Measurements from ENCODE around the gene CACNA1I. TPM values are rescaled to one million over a fixed set of nuclear protein-coding genes. Genes with fewer than 3 reads are reported as not detected.

CACNA1I gene
- total and polyA plus RNA-seq, 2 of the 8 experiments (the other 6 are each of a cell fraction or from before 2014, with no cell fraction given) = 0.77 to 1.2 TPM

GRCh38 chr22:39630721-39631120 lies 60.2 kb downstream of the CACNA1I start:
- no peak overlapping the region for H4K8ac ChIP-seq (ENCODE audit: extremely low read depth, insufficient read depth, low read length)
- H2AFZ ChIP-seq (ENCODE audit: low read length) = peak overlapping the region; percentile 62; the same call in 1 of the 2 replicates
- WGBS, 2 experiments (ENCODE audit: extremely low coverage in 1 of 2, insufficient coverage in 1 of 2, insufficient read length in 1 of 2, insufficient replicate concordance in 2 of 2, low coverage in 1 of 2, low lambda C conversion rate in 2 of 2, missing lambda C conversion rate in 1 of 2) = 78% methylated on average over 6 of the region's 8 CpGs; no CpG with 5 or more reads in 1 of the 2 experiments
- FAIRE-seq (no peak), DNase-seq (ENCODE audit: low read depth in 1 of 2, low spot score in 2 of 2) (no peak)
- H3K18ac ChIP-seq (ENCODE audit: extremely low read depth, low read length) = no peak overlapping the region; the same call in 1 of the 2 replicates
- H2BK20ac ChIP-seq (ENCODE audit: low read length) = no peak overlapping the region
- no peak overlapping the region for H3K23ac ChIP-seq (ENCODE audit: insufficient read length)
- H3K4me2 ChIP-seq (ENCODE audit: insufficient read depth in 1 of 2, low read depth in 2 of 2, low read length in 2 of 2) = no peak overlapping the region
- H3K56ac ChIP-seq (replicated peaks; ENCODE audit: insufficient read length, low read depth, low read length) = no peak overlapping the region
- H3K36me3 ChIP-seq (ENCODE audit: control insufficient read depth in 2 of 4, insufficient read depth in 4 of 4, low read length in 3 of 4) = no peaks in the 10 kb centered on the region
- H4K91ac ChIP-seq (replicated peaks; ENCODE audit: insufficient read length, low read length) = no peak overlapping the region
- H4K5ac ChIP-seq (ENCODE audit: insufficient read length, low read depth, low read length) = no peak overlapping the region
- H3K23me2 ChIP-seq (ENCODE audit: low read depth, low read length) = no peaks in the 10 kb centered on the region; the same call in 1 of the 2 replicates
- ChIA-PET CTCF (ENCODE audit: partially characterized antibody) (interaction anchor here (0.9 to 1.9 kb wide), 5 partner anchors 9 to 131 kb away, joined by 3 to 6 read pairs (median 4); no protein-coding TSS in a partner anchor), POLR2A (ENCODE audit: partially characterized antibody) (interaction anchor here (0.7 to 1.0 kb wide), 2 partner anchors 8 to 285 kb away, joined by 3 read pairs; no protein-coding TSS in a partner anchor)
- no peak overlapping the region for H2BK15ac ChIP-seq (ENCODE audit: low read length)
- no peaks in the 10 kb centered on the region for H3K27me3 ChIP-seq (replicated peaks in 1 of 4; ENCODE audit: control insufficient read depth in 3 of 4, extremely low read depth in 1 of 4, insufficient read depth in 3 of 4, low read length in 3 of 4)
- H2AK5ac ChIP-seq (ENCODE audit: low read depth, low read length) = no peak overlapping the region
- H4K20me1 ChIP-seq (replicated peaks in 1 of 2; ENCODE audit: control insufficient read depth in 1 of 2, insufficient read depth in 2 of 2, low read length in 2 of 2) = peaks cover 0 to 3% of the 10 kb centered on the region in 2 experiments
- H3K4ac ChIP-seq (replicated peaks; ENCODE audit: insufficient read length, low read depth, low read length) = no peak overlapping the region
- no peak overlapping the region for H3K9ac ChIP-seq (replicated peaks in 1 of 4; ENCODE audit: extremely low read depth in 1 of 4, low read depth in 3 of 4, low read length in 3 of 4)
- H3K79me2 ChIP-seq (ENCODE audit: control insufficient read depth in 1 of 2, insufficient read depth in 2 of 2, low read length in 2 of 2) = no peaks in the 10 kb centered on the region
- no peak overlapping the region for H2BK5ac ChIP-seq (ENCODE audit: low read depth, low read length)
- no peak overlapping the region for H3K27ac ChIP-seq (ENCODE audit: low read depth, low read length)
- no peaks in the 10 kb centered on the region for H3K9me3 ChIP-seq (ENCODE audit: insufficient read depth in 2 of 2, low read depth in 1 of 2, low read length in 1 of 2)
- no peaks in the 10 kb centered on the region for H3K79me1 ChIP-seq (ENCODE audit: low read depth, low read length)
- H3K14ac ChIP-seq (ENCODE audit: insufficient read length) = no peak overlapping the region
- H3K4me3 ChIP-seq (ENCODE audit: extremely low read depth in 1 of 4, insufficient read depth in 2 of 4, low read depth in 3 of 4, low read length in 4 of 4) = no peak overlapping the region
- H2BK120ac ChIP-seq (replicated peaks; ENCODE audit: low read depth, low read length) = no peak overlapping the region
- no peak overlapping the region for H2BK12ac ChIP-seq (ENCODE audit: low read depth, low read length)
- H3K4me1 ChIP-seq (replicated peaks in 1 of 4; ENCODE audit: control insufficient read depth in 3 of 4, insufficient read depth in 4 of 4, low read length in 3 of 4) = peaks cover 2 to 23% (median 7%) of the 10 kb centered on the region in 4 experiments
- no peak for TF ChIP-seq RAD21 (IDR thresholded peaks at IDR 0.05 in 1 of 2, conservative IDR thresholded peaks at IDR 0.05 in 1 of 2; ENCODE audit: low read depth in 2 of 2, low read length in 2 of 2)
- no peak for TF ChIP-seq SRF (IDR thresholded peaks at IDR 0.05; ENCODE audit: low read depth, low read length)
- TF ChIP-seq, protein P1, sequence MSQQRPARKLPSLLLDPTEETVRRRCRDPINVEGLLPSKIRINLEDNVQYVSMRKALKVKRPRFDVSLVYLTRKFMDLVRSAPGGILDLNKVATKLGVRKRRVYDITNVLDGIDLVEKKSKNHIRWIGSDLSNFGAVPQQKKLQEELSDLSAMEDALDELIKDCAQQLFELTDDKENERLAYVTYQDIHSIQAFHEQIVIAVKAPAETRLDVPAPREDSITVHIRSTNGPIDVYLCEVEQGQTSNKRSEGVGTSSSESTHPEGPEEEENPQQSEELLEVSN (IDR thresholded peaks at IDR 0.05) = no peak
- TF ChIP-seq TCF12 (IDR thresholded peaks at IDR 0.05; ENCODE audit: low read depth, low read length) = no peak
- TF ChIP-seq POLR2A (IDR thresholded peaks at IDR 0.05; ENCODE audit: control extremely low read depth in 1 of 2, low read depth in 2 of 2, low read length in 2 of 2) = no peak
- no peak for TF ChIP-seq CEBPB (IDR thresholded peaks at IDR 0.05; ENCODE audit: low read depth, low read length)
- TF ChIP-seq, protein P2, sequence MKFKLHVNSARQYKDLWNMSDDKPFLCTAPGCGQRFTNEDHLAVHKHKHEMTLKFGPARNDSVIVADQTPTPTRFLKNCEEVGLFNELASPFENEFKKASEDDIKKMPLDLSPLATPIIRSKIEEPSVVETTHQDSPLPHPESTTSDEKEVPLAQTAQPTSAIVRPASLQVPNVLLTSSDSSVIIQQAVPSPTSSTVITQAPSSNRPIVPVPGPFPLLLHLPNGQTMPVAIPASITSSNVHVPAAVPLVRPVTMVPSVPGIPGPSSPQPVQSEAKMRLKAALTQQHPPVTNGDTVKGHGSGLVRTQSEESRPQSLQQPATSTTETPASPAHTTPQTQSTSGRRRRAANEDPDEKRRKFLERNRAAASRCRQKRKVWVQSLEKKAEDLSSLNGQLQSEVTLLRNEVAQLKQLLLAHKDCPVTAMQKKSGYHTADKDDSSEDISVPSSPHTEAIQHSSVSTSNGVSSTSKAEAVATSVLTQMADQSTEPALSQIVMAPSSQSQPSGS (IDR thresholded peaks at IDR 0.05; ENCODE audit: low read length) = no peak
- no peak for TF ChIP-seq RFX5 (IDR thresholded peaks at IDR 0.05; ENCODE audit: borderline replicate concordance, low read depth, low read length)
- TF ChIP-seq USF2 (IDR thresholded peaks at IDR 0.05; ENCODE audit: low read length) = no peak
- TF ChIP-seq JUN (IDR thresholded peaks at IDR 0.05; ENCODE audit: low read depth, low read length) = no peak
